C4-2B (cell line): ENCODE measurements around the gene TBC1D22A.

Experiments
- H3K27ac ChIP-seq: fragments of 450-650 bp; 2 replicates; pipeline ENCODE4 v1.5.1; 2017
- CTCF ChIP-seq: fragments of 450-650 bp; conservative IDR thresholded peaks from 2 replicates; pipeline ENCODE4 v1.5.1; 2017; ENCODE audit warnings: mild to moderate bottlenecking
- ZFX ChIP-seq: fragments of 450-650 bp; IDR thresholded peaks from 2 replicates; pipeline ENCODE4 v1.6.1; 2017

Gene TBC1D22A

GRCh38 chr22:47036352-47036751 lies 273.9 kb downstream of the TBC1D22A start:
- no peak for TF ChIP-seq ZFX
- TF ChIP-seq CTCF = no peak
- no peak overlapping the region for H3K27ac ChIP-seq

DNA sequence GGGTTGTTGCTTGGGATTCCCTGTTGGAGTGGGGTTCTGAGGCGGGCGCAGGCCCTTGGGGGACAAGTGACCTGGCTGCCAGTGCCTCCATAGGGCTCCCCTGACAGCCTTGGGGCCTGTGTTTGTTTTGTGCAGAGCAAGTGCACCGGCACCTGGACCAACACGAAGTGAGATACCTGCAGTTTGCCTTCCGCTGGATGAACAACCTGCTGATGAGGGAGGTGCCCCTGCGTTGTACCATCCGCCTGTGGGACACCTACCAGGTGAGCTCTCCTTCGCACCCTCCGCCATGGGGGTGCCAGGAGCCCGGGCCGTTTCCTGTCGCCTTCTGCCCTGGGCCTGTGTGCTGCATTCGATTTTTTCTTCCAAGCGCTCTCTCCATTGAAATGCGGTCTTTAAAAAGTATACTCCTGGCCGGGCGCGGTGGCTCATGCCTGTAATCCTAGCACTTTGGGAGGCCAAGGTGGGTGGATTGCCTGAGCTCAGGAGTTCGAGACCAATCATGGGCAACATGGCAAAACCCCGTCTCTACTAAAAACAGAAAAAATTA lies 274.6 kb downstream of the TBC1D22A start:
- no peak overlapping the region for H3K27ac ChIP-seq
- TF ChIP-seq ZFX = no peak

DNA sequence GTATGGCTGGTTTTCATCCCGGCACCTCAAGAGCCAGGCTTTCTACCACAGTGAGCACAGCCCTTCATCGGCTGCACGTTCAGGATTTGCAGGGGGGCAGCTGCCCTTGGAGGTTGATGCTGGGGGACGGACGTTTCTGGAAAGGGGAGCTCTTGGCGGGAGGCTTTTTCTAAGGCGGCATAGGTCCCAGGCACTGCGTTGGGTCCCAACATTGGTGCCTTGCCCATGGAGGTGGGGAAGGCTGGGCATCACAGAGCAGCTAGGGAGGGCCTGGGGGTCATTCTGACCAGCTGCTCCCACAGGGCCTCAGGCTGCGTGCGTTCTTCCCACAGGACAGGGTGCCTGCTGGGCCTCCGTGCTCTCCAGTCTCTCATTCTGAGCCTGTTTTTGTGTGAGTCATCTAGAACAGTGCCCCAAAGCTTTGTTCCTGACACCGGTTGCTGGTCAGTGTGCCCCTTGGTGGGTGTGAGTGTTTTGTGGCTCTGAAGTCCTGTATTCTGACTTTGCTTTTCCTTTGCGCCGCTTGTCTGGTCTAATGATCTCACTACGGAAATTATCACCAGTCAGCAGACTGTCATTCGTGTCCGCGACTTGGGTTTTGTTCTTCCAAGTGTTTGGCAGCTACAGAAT lies 275.9 kb downstream of the TBC1D22A start:
- H3K27ac ChIP-seq = no peak overlapping the region
- TF ChIP-seq ZFX = no peak
- no peak for TF ChIP-seq CTCF

DNA sequence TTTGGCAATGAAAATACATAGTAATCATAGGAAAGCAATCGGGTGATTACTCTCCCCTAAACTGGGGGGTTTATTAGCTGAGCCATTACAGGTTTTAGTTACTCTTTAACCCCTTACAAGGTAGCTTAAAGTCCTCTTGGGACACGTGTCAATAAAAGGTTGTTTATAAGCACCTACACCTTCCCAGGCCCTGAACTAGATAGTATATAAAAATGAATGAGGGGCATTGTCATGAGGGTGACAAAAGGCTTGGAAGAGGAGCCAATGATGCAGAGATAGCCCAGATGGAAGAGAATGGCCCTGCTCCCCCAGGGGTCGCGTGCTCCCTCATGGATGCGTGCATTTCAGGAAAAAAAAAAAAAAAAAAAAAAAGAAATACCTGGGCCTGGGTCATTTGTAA lies 276.9 kb downstream of the TBC1D22A start:
- H3K27ac ChIP-seq = no peak overlapping the region
- TF ChIP-seq CTCF = no peak
- TF ChIP-seq ZFX = no peak

GRCh38 chr22:47040486-47041270 lies 278.2 kb downstream of the TBC1D22A start:
- H3K27ac ChIP-seq = no peak overlapping the region
- TF ChIP-seq ZFX = no peak

DNA sequence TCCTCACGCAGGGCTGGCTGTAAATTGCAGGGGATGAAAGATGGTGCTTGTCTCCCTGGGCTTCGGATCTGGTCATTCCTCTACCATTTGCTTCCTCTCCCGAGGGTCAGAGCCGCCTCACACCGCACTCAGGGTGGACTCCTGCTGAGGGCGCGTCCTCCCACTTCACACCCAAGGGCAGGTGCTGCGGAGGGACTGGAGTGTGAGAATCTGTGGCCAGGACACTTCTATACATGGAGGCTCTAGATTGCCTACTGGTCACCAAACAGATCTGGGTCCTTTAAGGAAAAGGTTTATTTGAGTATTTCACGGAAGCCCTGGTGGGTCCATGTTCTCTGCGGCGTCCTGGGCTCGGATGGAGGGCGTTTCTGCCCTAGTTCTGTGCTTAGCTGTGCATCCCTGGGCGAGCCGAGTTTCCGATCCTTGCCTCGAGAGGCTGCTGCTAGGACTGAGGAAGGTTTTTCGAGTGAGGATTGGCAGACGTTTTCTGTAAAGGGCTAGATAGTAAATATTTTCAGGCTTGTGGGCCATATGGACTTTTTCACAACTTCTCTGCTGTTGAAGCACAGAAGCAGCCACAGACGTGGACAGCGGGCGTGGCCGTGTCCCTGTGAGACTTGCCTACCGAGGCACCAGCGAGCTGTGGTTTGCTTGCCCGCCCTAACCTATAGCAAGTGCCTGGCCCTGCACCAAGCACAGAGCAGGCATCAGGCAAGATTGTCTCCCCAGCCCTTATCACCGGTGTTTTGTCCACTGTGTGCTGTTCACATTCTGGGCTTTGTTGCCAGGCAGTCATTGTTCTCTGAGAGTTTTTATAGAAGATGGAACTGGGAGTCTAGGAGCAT lies 279.0 kb downstream of the TBC1D22A start:
- no peak overlapping the region for H3K27ac ChIP-seq
- TF ChIP-seq ZFX (no peak), CTCF (no peak)

DNA sequence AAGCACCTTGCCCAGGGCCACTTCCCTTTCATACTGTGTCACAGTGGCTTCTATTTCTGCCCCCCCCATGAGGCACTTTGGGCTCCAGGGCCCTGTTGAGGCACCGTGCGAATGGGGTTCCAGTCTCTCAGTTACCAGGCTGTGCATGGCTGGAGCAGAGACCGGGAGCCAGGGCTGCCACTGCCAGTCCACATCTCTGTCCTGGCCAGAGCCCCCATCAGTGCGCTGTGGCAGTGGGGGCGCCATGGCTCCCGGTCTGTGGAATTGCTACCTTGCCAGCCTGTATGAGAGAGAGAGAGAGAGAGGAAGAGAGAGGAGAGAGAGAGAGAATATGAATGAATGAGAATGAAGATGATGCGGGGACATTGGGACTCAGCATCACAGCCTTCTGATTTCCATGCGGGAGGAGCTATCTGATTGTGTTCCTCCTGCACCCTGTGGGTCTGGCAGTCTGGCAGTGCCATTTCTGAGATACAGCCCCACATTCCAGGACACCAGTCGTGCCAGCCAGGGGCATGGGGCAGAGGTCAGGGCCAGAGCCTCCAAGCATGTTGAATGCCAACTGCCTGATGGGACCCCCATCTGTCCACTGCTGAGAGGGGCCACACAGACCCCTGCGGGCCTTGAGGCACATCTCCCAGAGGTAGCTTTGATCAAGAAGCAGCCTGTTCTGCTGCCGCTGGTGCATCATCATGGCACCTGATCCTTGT lies 279.8 kb downstream of the TBC1D22A start:
- no peak overlapping the region for H3K27ac ChIP-seq
- TF ChIP-seq CTCF = no peak
- TF ChIP-seq ZFX = no peak
